ENCODE results near the gene PPP1R15B. TPM values are rescaled to one million over a fixed set of nuclear protein-coding genes. Genes with fewer than 3 reads are reported as not detected.

PPP1R15B gene
- total RNA-seq, 2 experiments from 2014 or later: 63.8 to 64.6 TPM

GRCh38 chr1:204396015-204396583 lies 15.5 kb downstream of the PPP1R15B start:
- intact Hi-C loops (cut with micrococcal nuclease): no loop called here
- no peak for ATAC-seq
- Mint-ChIP-seq H3K9me3 (no peaks in the 10 kb centered on the region), H3K27me3 (no peaks in the 10 kb centered on the region), H3K27ac (peak overlapping the region; percentile 42), H3K36me3 (ENCODE audit: low read depth) (peaks cover 28% of the 10 kb centered on the region), H3K4me3 (no peak overlapping the region), H3K4me1 (ENCODE audit: low read depth) (peaks cover 16% of the 10 kb centered on the region)
- DNase-seq: no peak
- TF ChIP-seq, protein P1, sequence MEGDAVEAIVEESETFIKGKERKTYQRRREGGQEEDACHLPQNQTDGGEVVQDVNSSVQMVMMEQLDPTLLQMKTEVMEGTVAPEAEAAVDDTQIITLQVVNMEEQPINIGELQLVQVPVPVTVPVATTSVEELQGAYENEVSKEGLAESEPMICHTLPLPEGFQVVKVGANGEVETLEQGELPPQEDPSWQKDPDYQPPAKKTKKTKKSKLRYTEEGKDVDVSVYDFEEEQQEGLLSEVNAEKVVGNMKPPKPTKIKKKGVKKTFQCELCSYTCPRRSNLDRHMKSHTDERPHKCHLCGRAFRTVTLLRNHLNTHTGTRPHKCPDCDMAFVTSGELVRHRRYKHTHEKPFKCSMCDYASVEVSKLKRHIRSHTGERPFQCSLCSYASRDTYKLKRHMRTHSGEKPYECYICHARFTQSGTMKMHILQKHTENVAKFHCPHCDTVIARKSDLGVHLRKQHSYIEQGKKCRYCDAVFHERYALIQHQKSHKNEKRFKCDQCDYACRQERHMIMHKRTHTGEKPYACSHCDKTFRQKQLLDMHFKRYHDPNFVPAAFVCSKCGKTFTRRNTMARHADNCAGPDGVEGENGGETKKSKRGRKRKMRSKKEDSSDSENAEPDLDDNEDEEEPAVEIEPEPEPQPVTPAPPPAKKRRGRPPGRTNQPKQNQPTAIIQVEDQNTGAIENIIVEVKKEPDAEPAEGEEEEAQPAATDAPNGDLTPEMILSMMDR (IDR thresholded peaks at IDR 0.05): no peak
- CTCF ChIA-PET: interaction anchor here (1.2 to 3.6 kb wide), 8 partner anchors 15 to 233 kb away, joined by 3 to 77 read pairs (median 10); no protein-coding TSS in a partner anchor
- POLR2A ChIA-PET: interaction anchor here (0.6 to 0.8 kb wide), 2 partner anchors 9 to 600 kb away, joined by 3 read pairs; no protein-coding TSS in a partner anchor

GRCh38 chr1:204391629-204392028 lies 20.0 kb downstream of the PPP1R15B start:
- Mint-ChIP-seq H3K9me3 (no peaks in the 10 kb centered on the region), H3K27ac (no peak overlapping the region), H3K4me3 (no peak overlapping the region), H3K36me3 (ENCODE audit: low read depth) (peaks cover 8% of the 10 kb centered on the region), H3K4me1 (ENCODE audit: low read depth) (peaks cover 10% of the 10 kb centered on the region), H3K27me3 (no peaks in the 10 kb centered on the region)
- no peak for DNase-seq
- POLR2A ChIA-PET: no interaction called here
- intact Hi-C loops (cut with micrococcal nuclease): no loop called here
- CTCF ChIA-PET: interaction anchor here (0.9 to 2.3 kb wide), 5 partner anchors 9 to 355 kb away, joined by 3 to 5 read pairs (median 4); no protein-coding TSS in a partner anchor
- ATAC-seq: no peak
- TF ChIP-seq, protein P1 (IDR thresholded peaks at IDR 0.05): no peak

DNA sequence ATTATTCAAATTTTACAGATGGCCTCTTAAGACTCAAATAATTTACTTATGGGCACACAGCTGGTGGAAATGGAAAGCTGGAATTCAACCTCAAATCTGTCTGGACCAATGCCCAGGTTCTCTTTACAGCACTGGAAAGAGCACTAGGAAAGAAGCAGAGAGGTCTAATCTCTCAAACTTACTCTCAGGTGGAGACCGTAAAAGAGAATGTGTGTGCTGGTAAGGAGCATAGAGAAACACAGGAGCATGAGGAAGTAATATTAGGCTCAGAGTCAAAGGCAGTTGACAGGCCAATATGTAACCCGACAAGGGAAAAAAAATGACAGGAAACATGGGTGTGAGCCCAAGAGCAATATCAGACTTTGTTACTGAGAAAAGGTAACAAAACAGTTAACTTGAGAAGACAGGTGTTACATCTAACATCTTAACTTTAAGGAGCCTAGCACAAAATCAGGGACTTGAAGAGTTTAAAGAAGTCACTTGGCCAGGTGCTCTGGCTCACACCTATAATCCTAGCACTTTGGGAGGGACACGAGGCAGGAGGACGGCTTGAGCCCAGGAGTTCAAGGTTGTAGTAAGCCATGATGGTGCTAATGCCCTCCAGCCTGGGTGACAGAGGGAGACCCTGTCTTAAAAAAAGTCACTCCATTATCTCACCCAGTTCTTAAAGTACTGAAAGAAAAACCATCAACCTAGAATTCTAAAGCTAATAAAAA lies 20.7 kb downstream of the PPP1R15B start:
- TF ChIP-seq, protein P1 (IDR thresholded peaks at IDR 0.05): no peak
- peaks cover 6% of the 10 kb centered on the region for H3K36me3 Mint-ChIP-seq (ENCODE audit: low read depth)
- DNase-seq (no peak), ATAC-seq (no peak)
- H3K27me3 Mint-ChIP-seq: no peaks in the 10 kb centered on the region
- peaks cover 10% of the 10 kb centered on the region for H3K4me1 Mint-ChIP-seq (ENCODE audit: low read depth)
- POLR2A ChIA-PET: interaction anchor here (1.2 kb wide), 1 partner anchor 7 kb away, joined by 4 read pairs; no protein-coding TSS in a partner anchor
- H3K4me3 Mint-ChIP-seq: no peak overlapping the region
- intact Hi-C loops (cut with micrococcal nuclease): no loop called here
- CTCF ChIA-PET: interaction anchor here (0.9 to 6.7 kb wide), 7 partner anchors 7 to 356 kb away, joined by 3 to 87 read pairs (median 4); no protein-coding TSS in a partner anchor
- H3K27ac Mint-ChIP-seq: no peak overlapping the region
- H3K9me3 Mint-ChIP-seq: no peaks in the 10 kb centered on the region

GRCh38 chr1:204385727-204386126 lies 25.9 kb downstream of the PPP1R15B start:
- no peaks in the 10 kb centered on the region for H3K27me3 Mint-ChIP-seq
- no peak overlapping the region for H3K27ac Mint-ChIP-seq
- CTCF ChIA-PET: interaction anchor here (0.9 to 6.7 kb wide), 6 partner anchors 13 to 223 kb away, joined by 3 to 87 read pairs (median 3); no protein-coding TSS in a partner anchor
- peaks cover 5% of the 10 kb centered on the region for H3K4me1 Mint-ChIP-seq (ENCODE audit: low read depth)
- ATAC-seq (no peak), DNase-seq (no peak)
- H3K36me3 Mint-ChIP-seq (ENCODE audit: low read depth): no peaks in the 10 kb centered on the region
- POLR2A ChIA-PET: interaction anchor here (1.1 kb wide), 2 partner anchors 9 to 13 kb away, joined by 3 to 7 read pairs; no protein-coding TSS in a partner anchor
- H3K4me3 Mint-ChIP-seq: no peak overlapping the region
- intact Hi-C loops (cut with micrococcal nuclease): no loop called here
- H3K9me3 Mint-ChIP-seq: no peaks in the 10 kb centered on the region
- TF ChIP-seq, protein P1 (IDR thresholded peaks at IDR 0.05): no peak
